Amniotic epithelial cell (primary cell): ENCODE data around the gene HSF5.

Experiments
- DNase-seq: peaks from one replicate; pipeline ENCODE4 v3.0.0-alpha.2; 2010; ENCODE audit warnings: low read depth

HSF5 gene, protein sequence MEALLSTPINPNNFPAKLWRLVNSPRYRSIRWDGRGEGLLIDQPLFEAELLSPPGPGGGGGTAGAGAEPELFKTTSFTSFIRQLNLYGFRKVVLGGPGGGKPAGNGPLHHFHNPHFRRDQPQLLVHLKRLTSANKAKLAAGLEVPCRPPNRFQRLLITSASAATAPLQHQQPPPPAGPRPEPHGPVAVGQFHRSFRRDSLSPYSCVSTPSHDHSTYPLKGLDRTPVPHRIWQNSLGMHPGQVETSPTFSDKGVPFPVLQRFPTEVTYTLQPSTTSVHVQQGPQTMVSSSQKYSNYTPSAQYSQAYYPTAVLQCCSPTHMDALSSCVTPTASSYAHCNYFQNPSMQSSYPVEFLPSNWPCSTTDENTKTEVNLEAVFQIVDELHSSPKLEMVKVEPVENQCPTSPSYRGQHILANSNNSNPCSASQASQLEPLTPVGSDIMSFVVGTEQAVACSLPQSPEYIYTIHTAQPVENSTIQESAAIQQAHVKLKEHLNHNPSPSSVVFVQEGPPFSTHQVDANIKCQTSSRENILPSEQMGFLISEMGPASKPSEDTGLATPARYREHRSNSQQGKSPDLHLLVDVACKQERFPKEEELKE

DNA sequence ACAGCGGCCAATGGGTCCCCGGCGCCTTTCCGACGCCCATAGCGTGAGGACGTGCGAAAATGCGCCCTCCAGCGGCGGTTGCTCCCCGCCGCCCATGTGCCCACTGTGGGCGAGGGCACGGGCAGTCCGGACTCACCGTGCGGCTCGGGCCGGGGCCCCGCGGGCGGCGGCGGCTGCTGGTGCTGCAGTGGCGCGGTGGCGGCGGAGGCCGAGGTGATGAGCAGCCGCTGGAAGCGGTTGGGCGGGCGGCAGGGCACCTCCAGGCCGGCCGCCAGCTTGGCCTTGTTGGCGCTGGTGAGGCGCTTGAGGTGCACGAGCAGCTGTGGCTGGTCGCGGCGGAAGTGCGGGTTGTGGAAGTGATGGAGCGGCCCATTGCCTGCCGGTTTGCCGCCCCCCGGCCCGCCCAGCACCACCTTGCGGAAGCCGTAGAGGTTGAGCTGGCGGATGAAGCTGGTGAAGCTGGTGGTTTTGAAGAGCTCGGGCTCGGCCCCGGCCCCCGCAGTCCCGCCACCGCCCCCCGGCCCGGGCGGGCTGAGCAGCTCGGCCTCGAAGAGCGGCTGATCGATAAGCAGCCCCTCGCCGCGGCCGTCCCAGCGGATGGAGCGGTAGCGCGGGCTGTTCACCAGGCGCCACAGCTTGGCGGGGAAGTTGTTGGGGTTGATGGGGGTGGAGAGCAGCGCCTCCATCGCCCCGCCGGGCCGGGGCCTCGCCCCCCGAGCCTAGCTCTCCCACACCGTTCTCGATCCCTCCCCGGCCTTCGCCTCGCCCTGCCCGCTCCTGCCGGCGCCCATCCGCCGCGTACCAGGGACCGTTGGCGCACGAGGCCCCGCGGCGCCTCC lies at the start of gene HSF5:
TSS of gene HSF5 (minus strand) at position 820 of the 839 bp plus-strand sequence. CDS start at position 686, 134 bp downstream.
- no peak for DNase-seq

DNA sequence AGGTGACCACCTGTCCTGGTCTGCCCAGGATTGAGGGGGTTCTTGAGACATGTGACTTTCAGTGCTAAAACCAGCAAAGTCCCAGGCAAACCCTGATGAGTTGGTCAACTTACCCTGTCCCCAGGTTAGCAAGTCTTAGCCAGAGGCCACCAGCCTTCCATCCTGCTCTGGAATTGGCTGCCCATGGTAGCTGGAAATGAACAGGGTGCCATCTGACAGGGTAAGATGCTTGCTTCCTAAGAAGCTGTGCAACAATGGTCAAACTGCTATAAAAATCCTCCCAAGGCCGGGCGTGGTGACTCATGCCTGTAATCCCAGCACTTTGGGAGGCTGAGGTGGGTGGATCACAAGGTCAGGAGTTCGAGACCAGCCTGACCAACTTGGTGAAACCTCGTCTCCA lies 49.1 kb upstream of the HSF5 start:
- peak; percentile 23 for DNase-seq

DNA sequence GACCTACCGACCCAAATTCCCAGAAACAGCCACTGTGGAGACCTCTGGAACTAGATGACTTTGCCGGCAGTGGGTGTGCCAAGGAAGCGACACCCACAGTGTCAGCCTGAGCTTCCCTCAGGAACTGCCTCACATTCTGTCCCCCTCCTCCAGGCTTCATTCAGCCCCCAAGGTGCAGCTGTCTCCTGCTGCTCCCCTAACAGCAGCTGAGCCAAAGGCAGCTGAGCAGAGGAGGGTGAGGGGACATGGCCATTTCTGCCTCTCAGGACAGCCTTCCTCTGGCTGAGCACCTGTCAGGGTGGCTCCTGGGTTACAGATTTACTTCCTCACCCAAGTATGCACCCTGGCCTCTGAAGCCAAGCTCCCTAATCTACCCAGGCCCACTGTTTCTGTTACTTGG lies 48.3 kb upstream of the HSF5 start:
- no peak for DNase-seq

DNA sequence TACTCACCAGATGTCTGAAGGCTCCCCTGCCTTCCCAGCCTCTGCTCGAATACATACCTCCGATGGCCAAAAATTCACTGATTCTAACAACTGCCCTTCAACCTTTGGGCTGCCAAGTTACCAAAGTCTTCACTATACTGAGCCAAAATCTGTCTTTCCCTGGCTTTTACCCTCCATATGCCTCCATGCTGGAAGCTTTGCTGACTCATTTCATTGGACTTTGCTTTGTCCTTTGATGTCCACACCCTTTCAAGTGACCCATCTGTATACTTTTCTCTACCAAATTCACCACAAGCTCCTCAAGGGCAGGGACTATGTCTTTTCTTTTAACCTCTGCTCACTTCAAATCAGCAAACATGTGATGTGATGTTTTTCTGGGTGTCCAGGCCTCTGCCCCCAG lies 47.2 kb upstream of the HSF5 start:
- no peak for DNase-seq

DNA sequence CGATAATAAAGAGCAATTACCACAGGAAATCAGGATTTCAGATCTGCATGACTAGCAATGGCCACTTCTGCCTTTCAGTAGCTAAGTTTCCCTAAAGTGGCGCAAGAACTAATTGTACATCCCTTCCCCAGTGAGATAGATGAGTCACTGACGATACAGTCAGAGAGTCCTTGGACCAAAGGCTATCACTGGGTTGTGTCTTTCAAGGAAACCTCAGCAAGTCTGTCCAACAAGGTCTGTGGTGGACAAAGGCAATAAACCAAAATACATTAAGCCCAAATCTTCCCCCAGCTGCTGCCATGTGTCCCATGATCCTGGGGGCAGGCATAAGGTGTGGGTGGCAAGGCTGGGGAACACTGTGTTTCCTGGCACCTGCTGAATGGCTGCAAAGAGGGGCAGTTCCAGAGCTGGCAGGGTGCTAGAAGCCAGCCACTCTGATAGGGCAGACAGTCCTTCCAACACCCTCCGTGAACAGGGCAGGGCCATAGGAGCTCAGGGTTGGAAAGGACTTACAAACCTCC lies 46.8 kb upstream of the HSF5 start:
- peak; percentile 89 for DNase-seq

DNA sequence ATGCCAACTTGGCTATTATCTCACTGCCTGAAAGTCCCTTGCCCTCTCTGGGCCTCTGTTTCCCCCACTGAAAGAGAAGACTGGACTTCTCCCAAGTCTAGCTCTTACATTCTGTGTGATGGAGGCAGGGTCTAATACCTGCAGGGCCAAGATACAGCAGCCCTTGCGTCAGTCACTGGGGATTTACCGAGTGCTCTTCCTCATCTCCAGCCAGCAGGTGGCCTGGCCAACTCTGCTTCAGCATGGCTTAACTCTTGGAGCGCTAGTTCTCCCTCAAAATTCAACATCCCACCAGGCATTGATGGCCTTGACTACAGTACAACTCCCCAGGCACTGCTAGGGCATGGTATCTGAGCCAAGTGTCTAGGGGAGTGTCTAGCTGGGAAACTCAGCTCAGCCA lies 46.1 kb upstream of the HSF5 start:
- DNase-seq: no peak

DNA sequence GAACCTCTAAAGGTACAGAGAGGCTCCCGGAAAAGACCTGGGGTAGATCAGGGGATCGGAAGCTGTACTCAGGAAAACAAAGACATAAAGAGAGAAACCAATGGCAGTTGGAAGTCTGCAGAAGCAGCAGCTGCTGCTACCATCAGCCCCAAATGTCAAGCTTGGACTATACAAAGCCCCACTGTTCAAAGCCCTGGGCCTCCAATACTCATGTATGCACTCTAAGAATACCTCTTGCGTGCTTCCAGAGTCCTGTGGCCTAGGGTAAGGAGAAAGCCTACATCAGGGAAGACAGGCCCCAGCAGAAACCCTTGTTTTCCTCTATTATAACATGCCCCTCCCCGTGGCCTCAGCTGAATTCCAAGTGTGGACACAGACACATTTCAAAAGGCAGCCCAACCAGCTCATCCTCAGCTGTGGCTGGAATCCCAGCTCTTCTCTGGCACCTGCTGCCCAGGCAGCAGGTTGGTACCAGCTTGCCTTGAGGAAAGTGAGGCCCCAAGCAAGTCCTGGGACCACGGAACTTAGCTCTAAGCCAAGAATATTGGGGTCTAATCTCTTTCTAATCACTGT lies 45.5 kb upstream of the HSF5 start:
- DNase-seq: no peak

DNA sequence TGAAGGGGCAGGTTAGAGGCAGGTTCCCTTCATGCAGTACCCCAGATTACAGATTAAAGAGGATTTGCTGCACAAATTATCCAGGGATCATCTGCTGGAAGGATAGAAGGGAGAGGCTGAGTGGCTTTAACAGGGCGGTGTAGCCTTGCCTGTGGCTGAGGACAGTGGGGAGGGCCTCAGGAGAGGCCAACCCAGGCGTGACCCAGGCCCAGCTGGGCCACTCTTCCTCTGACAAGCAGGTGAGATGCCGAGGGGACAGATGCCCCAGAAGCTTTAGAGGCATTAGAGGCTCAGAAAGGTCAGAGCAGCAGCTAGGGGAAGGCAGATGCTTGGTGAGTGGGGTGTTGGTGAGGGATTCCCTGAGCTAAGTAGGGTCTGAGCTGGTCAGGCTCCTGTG lies 44.3 kb upstream of the HSF5 start:
- DNase-seq: no peak

DNA sequence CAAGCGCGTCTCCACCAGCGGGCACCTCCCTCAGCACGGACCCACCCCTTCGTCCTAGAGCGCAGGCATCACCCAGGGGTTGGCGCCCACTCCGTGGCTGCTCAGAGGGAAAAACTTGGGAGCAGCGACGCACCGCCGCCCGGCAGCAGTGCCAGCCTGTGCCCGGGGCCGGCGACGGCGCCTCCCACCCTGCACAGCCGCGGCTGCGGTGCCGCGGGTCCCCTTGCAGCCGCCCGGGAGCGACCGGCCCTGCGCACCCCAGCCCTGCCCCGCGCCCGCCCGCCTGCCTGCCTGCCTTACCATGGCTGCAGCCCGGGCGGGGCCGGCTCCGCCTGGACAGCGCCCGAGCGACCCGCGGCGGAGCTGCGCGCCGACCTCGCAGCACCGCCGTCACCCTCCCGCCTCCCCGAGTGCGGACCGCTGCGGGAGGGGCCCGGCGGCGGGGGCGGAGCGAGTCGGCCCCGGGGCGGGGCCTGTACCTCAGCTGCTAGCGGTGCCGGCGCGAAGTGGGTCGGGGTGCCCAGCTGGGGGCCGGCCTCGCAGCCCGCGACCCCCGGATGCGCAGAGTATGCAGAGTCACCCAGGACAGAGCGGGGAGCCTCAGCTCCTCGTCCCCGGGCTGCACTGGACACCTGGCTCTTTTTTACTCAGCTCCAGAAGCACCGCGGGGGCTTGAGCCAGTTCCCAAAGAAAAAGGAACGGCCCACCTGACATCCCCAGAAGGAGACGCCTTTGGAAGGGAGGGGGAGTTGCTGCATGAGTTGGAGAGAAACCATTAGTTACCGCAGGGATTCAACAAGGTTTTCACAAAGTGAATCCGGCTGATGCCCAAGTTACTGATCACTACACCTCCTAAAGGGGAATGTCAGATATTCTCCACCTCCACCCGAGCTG lies 43.7 kb upstream of the HSF5 start:
- peak; percentile 28 for DNase-seq

DNA sequence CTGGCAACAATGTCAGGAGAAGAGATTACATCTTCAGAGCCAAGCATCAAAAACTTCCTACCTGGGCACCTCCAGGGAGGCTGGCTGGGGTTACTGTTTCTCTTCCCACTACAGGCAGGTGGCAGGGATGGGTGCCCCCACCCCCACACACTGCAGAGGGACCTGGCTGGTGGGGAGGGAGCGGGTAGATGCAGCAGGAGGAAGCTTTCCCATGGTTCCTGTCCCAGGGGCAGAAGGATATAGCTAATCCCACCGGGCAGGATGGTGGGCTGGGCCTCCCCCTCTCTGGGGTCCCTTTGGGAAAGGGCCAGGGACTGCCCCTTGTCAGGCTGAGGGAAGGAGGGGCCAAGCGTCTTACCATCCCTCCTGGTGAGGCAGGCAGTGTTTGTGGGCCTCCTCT lies 42.9 kb upstream of the HSF5 start:
- no peak for DNase-seq

DNA sequence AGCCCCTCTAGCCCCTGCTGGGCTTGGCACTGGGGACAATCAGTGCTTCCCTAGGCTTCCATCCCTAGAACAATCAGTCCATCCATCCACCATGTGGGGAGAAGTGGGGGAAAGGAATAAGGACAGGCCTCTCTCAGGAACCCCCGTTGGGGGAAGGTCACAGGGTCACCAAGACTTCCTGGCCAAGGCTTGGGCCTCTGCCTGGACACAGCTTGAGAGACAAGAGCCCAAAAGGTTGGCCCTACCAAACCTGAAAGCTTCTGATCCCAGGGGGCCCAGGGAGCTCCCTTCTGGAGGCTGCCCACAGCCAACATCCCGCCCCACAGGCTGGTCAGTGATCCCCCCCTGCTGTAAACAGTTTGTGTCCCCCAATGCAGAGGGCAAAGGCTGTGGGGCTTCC lies 42.4 kb upstream of the HSF5 start:
- DNase-seq: no peak

DNA sequence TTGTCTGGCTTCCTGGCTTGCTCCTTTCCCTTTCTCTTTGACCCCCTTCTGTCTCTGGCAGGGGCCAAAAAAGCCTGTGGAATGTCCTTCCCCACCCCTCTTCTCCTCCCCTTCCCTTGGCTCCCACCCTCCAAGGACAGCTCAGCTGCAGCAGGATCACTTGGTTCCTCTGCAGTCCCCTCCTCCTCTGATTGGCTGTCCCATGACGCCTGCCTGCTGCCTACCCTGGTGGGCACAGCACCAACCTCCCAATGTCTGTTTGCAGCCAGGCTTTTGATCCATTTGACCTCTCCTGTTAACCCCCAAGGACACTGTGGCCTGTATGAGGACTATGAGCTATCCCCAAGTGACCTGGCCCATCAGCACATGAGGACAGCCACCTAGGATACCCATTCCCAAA lies 41.1 kb upstream of the HSF5 start:
- no peak for DNase-seq

DNA sequence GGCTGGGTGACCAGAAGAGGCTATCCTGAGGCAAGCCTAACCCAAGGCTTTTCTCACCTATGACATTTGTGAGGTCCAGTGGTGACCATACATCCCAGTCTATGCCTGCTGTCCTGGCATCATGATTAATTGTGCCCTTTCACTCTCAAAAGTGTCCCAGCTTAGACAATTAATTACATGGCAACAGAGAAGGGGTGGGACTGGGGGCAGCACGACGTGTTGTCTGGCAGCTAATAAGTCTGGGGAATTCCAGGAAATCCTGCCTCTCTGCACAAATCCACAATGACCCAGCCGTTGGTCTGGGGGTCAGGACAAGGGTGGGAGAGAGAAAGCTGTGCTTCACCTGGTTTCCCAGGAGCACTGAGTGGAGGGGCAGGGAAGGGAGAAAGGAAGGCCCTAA lies 40.2 kb upstream of the HSF5 start:
- no peak for DNase-seq

DNA sequence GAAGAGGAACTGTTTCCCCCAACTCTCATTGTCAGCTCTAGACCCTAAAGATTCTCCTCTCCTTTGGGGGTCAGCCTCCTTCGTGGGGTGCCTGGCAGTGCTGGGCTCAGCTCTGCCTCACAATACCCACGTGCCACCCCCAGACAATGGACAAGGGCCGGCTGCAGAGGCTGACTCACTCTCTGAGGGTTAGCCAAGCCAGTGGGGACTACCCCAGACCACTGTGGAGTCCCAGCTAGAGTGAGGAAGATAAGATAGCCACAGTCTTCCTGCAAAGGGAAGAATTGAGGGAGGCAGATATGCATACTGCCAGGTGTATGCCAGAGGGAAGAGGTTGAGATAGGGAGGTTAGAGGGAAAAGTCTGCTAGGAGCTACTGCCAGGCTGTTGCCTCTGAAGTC lies 39.7 kb upstream of the HSF5 start:
- peak; percentile 90 for DNase-seq

DNA sequence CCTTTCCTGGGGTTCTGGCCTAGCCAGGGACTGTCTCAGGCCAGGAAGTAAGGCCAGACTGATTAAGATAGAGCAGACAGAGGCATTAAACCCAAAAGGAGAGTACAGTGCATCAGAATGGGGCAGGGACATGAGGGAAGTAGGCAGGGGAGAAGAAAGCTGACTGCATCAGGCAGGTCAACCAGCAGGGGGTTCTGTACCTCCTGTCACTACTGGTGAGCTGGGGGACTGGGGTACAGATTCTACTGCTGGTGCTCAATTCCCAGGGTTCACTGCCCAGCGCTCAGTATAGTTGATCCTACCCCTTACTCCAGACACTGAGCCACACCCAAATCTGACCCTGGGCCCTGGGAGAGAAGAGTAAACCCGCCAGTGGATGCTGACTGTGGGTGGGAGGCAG lies 39.1 kb upstream of the HSF5 start:
- DNase-seq: no peak

DNA sequence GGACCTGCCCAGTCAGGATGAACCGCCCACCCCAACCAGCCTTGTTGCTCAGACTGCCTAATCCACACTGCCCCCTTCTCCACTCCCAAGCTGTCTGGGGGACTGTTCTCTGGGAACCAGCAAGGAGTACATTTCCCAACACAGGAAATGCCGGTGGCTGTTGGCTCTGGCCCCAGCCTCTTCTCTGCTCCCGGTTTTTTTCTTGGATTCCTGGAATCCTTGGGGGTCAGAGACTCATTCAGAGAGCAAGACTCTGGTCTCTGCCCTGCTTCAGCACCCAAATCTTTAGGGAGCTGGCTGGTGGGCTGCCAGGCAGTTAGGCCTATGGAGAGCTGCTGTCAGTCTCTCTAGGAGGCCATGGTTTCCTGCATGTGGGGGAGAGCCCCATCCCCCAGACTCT lies 37.0 kb upstream of the HSF5 start:
- DNase-seq: peak; percentile 95

DNA sequence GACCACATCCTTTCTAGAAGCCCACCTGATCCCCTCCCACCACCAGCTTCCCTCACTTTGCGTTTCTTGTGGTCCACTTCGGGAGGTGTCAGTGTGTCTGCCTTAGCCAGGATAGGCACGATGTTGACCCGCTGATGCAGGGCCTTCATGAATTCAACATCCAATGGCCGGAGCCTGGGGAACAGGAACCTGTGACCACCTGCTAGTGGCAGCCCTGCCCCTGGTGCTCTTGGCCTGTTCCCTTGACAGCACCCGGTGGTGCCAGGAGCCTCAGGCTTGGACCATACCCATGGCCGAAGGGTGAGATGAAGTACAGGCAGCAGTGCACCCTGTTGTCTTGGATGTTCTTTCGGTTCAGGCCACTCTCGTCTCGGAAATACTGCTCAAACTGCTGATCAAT lies 33.5 kb upstream of the HSF5 start:
- DNase-seq: no peak

DNA sequence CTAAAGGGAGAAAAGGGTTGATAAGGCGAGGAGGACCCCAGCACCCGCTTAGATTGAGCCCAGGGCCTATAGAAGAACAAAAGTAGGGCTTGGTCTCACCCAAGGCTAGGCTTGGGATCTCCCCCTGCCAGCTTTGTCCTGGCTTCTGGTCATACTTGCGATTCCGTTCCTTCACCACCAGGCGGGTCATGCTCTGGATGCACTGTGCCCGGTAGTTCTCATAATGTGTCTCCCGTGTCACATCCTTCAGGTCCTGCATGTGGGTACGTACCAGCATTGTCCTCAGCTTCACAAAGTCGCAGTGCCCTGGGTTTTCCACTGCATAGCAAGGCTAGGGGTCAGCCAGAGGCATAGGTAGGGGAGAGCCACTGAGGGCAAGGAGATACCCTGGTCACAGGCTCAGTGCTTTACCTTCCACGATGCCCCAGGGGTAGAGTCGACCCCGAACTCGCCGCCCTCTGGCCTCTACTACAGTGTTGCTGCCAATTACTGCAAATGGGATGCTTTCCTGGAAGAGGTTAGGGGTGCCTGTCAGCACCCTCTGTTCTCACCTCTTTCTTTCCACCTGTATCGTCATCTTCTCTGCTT lies 32.7 kb upstream of the HSF5 start:
- DNase-seq: peak; percentile 37

DNA sequence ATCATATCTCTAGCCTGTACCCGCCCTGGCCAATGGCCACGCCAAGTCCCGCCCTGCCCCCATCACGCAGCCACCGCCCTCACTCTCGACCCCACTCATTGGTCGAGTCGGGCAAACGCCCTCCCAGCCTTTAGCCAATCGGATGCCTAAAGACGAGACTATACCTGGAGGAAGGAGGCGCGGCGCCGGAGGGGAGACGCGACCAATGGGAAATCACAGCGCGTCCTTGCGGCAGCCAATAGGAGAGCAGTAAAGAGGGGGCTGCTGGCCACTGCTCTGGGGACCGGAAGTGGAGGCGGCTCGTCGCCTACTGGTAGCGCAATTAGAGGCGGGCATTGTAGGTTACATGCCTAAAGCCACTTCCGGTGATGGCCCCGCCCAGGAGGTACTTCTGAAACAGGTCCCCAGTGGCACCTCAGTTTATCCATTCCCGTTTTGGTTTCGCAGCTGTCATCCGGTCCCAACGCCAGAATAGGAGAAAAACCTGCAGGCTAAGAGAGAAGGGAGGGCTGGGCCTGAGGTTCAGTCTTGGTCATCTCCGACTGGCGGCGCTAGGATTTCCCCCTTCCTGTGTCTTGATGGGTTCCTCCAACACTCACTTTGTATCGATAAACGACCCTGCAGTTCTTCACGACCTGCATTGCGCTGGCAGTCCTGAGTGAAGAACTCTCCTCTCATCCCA lies 29.9 kb upstream of the HSF5 start:
- peak; percentile 100 for DNase-seq

DNA sequence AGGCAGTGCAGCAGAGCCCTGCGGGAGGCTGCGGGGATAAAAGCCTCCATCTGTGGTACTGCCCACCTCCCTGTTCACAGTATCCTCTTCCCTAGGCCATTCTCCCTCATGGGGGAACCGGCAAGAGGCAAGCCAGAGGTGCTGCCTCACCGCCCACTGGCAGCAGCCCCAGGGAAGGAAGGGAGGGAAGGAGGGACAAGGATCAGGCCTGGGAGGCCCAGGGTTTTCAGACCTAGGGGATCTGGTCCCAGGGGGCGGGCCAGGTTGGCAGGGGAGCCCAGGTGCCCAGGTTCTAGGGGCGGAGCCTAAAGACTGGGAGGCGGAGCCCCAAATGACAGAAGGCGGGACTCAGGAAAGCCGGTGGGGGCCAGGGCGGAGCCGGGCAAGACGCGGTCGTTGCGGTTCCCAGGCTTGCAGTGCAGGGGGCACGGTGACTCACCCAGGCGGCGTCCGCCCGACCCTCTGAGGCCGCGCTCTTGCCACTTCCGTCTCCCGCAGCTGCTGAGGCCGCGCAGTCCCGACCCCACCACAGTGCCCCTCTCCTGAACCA lies 29.2 kb upstream of the HSF5 start:
- no peak for DNase-seq
